Measurements from ENCODE around the gene TLCD5. TPM values are rescaled to one million over a fixed set of nuclear protein-coding genes. Genes with fewer than 3 reads are reported as not detected.

The TLCD5 gene
- total RNA-seq, 1 experiment from 2014 or later, result 6.2 TPM

DNA sequence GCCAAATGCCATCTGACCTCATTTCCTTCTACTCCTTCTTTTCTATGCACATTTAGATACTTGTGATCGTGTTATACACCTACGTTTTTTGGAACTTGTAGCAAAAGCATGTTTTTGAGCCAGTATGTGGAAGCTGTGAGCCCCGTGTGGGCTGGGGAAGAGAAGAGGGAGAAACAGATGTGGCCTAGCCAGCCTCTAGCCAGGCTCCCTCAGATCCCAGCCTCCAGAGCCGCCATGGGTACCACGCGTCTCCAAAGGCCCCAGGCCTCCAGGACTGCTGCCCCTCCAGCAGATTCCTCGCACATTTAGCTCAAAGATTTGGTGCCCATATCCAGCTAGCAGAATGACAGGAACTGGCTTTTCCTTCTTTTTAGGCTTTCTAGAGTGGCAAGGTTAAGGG, 17.0 kb upstream of the TLCD5 start:
- CTCF ChIA-PET, result no interaction called here
- intact Hi-C loops (cut with micrococcal nuclease), result no loop called here
- no peak overlapping the region for H3K4me2 ChIP-seq (ENCODE audit: low read length)
- DNase-seq (no peak), ATAC-seq (no peak)
- no peaks in the 10 kb centered on the region for H3K36me3 ChIP-seq (ENCODE audit: low read depth, low read length)
- H3K27me3 ChIP-seq (ENCODE audit: low read length), result no peaks in the 10 kb centered on the region
- no peaks in the 10 kb centered on the region for H3K9me2 ChIP-seq (replicated peaks; ENCODE audit: low read length)
- H3K79me2 ChIP-seq (ENCODE audit: low read length), result no peaks in the 10 kb centered on the region
- H3K9ac ChIP-seq (ENCODE audit: low read length), result no peak overlapping the region
- no peak overlapping the region for H3K27ac ChIP-seq (ENCODE audit: low read length)
- no peaks in the 10 kb centered on the region for H3F3A ChIP-seq (ENCODE audit: low read length, unreplicated experiment)
- H3K9me3 ChIP-seq (ENCODE audit: low read length), result no peaks in the 10 kb centered on the region
- peaks cover 37% of the 10 kb centered on the region for H3K4me1 ChIP-seq (ENCODE audit: insufficient read depth, low read length)
- H4K20me1 ChIP-seq (ENCODE audit: low read length), result no peaks in the 10 kb centered on the region
- POLR2A ChIA-PET (ENCODE audit: unreplicated experiment), result no interaction called here
- BruUV-seq (replicated peaks), result no TSS peak
- no peak for TF ChIP-seq EZH2 (IDR thresholded peaks at IDR 0.05; ENCODE audit: low read length, unreplicated experiment)
- TF ChIP-seq EZH2phosphoT487 (IDR thresholded peaks at IDR 0.05; ENCODE audit: borderline replicate concordance, low read length), result no peak
- TF ChIP-seq, protein P1, sequence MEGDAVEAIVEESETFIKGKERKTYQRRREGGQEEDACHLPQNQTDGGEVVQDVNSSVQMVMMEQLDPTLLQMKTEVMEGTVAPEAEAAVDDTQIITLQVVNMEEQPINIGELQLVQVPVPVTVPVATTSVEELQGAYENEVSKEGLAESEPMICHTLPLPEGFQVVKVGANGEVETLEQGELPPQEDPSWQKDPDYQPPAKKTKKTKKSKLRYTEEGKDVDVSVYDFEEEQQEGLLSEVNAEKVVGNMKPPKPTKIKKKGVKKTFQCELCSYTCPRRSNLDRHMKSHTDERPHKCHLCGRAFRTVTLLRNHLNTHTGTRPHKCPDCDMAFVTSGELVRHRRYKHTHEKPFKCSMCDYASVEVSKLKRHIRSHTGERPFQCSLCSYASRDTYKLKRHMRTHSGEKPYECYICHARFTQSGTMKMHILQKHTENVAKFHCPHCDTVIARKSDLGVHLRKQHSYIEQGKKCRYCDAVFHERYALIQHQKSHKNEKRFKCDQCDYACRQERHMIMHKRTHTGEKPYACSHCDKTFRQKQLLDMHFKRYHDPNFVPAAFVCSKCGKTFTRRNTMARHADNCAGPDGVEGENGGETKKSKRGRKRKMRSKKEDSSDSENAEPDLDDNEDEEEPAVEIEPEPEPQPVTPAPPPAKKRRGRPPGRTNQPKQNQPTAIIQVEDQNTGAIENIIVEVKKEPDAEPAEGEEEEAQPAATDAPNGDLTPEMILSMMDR (conservative IDR thresholded peaks at IDR 0.05; ENCODE audit: low read depth, low read length), result no peak
- H3K4me3 ChIP-seq (ENCODE audit: low read length), result no peak overlapping the region
- H2AFZ ChIP-seq (ENCODE audit: low read length), result no peak overlapping the region

DNA sequence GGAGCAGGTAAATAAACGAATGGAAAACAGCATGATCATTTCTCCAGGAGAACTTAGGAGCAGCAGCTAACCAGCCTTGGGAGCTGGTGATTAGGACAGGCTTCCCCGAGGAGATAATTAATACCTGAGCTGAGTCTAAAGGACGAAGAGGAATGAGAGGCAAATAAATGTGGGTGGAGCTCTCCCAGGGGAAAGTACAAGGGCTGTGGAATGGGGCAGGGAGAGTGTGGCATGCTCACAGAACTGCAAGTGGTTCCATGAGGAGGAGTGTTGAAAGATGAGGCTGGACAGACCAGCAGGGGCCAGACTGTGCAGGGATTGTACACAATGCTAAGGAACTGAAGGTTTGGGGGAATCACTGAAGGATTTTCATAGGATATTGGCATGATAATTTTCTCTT, 14.2 kb upstream of the TLCD5 start:
- Histone ChIP-seq H2AFZ (ENCODE audit: low read length) (no peak overlapping the region), H3K4me1 (ENCODE audit: insufficient read depth, low read length) (peaks cover 15% of the 10 kb centered on the region), H3K4me3 (ENCODE audit: low read length) (no peak overlapping the region), H4K20me1 (ENCODE audit: low read length) (no peaks in the 10 kb centered on the region), H3F3A (ENCODE audit: low read length, unreplicated experiment) (no peaks in the 10 kb centered on the region), H3K9me2 (replicated peaks; ENCODE audit: low read length) (no peaks in the 10 kb centered on the region), H3K27ac (ENCODE audit: low read length) (no peak overlapping the region), H3K36me3 (ENCODE audit: low read depth, low read length) (no peaks in the 10 kb centered on the region), H3K9me3 (ENCODE audit: low read length) (no peaks in the 10 kb centered on the region), H3K79me2 (ENCODE audit: low read length) (no peaks in the 10 kb centered on the region), H3K27me3 (ENCODE audit: low read length) (no peaks in the 10 kb centered on the region), H3K9ac (ENCODE audit: low read length) (no peak overlapping the region), H3K4me2 (ENCODE audit: low read length) (no peak overlapping the region)
- TF ChIP-seq EZH2phosphoT487 (IDR thresholded peaks at IDR 0.05; ENCODE audit: borderline replicate concordance, low read length) (no peak), EZH2 (IDR thresholded peaks at IDR 0.05; ENCODE audit: low read length, unreplicated experiment) (no peak)
- TF ChIP-seq, protein P1 (conservative IDR thresholded peaks at IDR 0.05; ENCODE audit: low read depth, low read length), result no peak
- POLR2A ChIA-PET (ENCODE audit: unreplicated experiment), result interaction anchor here (0.6 kb wide), 1 partner anchor 60 kb away, joined by 3 read pairs; no protein-coding TSS in a partner anchor
- CTCF ChIA-PET, result no interaction called here
- intact Hi-C loops (cut with micrococcal nuclease), result no loop called here
- ATAC-seq, result no peak
- no peak for DNase-seq
- no TSS peak for BruUV-seq (replicated peaks)

DNA sequence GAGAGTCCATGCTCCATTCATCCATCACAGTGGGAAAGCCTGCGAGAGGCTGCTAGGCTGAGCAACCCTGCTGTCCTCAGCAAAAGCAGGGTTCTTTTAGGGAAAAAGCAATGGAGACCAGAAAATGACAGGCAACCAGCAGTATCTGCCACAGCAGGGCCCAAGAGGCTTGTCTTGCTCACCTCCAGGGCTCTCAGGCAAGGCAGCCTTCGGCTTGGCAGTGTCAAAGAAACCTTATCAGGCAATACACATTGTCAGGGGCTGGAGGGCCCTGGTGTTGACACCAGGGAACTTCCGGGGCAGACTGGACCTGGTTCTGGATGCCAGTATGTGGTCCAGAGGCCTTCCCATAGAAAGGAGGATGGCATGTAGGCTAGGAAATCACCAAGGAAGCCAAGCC, 10.2 kb upstream of the TLCD5 start:
- no peak for ATAC-seq
- CTCF ChIA-PET, result no interaction called here
- no peaks in the 10 kb centered on the region for H3F3A ChIP-seq (ENCODE audit: low read length, unreplicated experiment)

More for the DNA sequence above, 10.2 kb upstream of the TLCD5 start:
- no peak overlapping the region for H2AFZ ChIP-seq (ENCODE audit: low read length)
- H3K4me3 ChIP-seq (ENCODE audit: low read length), result no peak overlapping the region
- no peaks in the 10 kb centered on the region for H3K9me3 ChIP-seq (ENCODE audit: low read length)
- H3K4me1 ChIP-seq (ENCODE audit: insufficient read depth, low read length), result peaks cover 25% of the 10 kb centered on the region
- intact Hi-C loops (cut with micrococcal nuclease), result no loop called here
- H3K9me2 ChIP-seq (replicated peaks; ENCODE audit: low read length), result no peaks in the 10 kb centered on the region
- POLR2A ChIA-PET (ENCODE audit: unreplicated experiment), result no interaction called here
- no peak overlapping the region for H3K9ac ChIP-seq (ENCODE audit: low read length)
- no peak overlapping the region for H3K4me2 ChIP-seq (ENCODE audit: low read length)
- no peak for TF ChIP-seq EZH2 (IDR thresholded peaks at IDR 0.05; ENCODE audit: low read length, unreplicated experiment)
- no peak for TF ChIP-seq EZH2phosphoT487 (IDR thresholded peaks at IDR 0.05; ENCODE audit: borderline replicate concordance, low read length)
- TF ChIP-seq, protein P1 (conservative IDR thresholded peaks at IDR 0.05; ENCODE audit: low read depth, low read length), result no peak
- no TSS peak for BruUV-seq (replicated peaks)
- H4K20me1 ChIP-seq (ENCODE audit: low read length), result no peaks in the 10 kb centered on the region
- no peak for DNase-seq
- no peaks in the 10 kb centered on the region for H3K36me3 ChIP-seq (ENCODE audit: low read depth, low read length)
- H3K79me2 ChIP-seq (ENCODE audit: low read length), result no peaks in the 10 kb centered on the region
- H3K27ac ChIP-seq (ENCODE audit: low read length), result no peak overlapping the region
- H3K27me3 ChIP-seq (ENCODE audit: low read length), result no peaks in the 10 kb centered on the region
